Keratinocyte (primary cell): Measurements from ENCODE around the gene KMT2D. TPM values are rescaled to one million over a fixed set of nuclear protein-coding genes. Genes with fewer than 3 reads are reported as not detected.

Experiments
- DNase-seq: peaks from one replicate; pipeline ENCODE4 v3.0.0-alpha.2; 2011; ENCODE audit warnings: low read depth, missing footprints, low spot score
- FAIRE-seq: peaks from 2 replicates; lab custom pipeline; 2011; peaks lifted over from hg19 to GRCh38; lab: Jason Lieb, UNC
- H2AFZ ChIP-seq: 2 replicates; pipeline ENCODE4 v1.6.0; 2012; ENCODE audit warnings: low read length, control low read depth, inconsistent platforms; ENCODE audit not compliant: control insufficient read depth
- H3K27ac ChIP-seq: 2 replicates; pipeline ENCODE4 v1.5.1; 2011; ENCODE audit warnings: low read length; ENCODE audit not compliant: control insufficient read depth, insufficient read depth
- H3K27me3 ChIP-seq: 3 replicates; pipeline ENCODE4 v1.6.0; 2011; ENCODE audit warnings: low read length; ENCODE audit not compliant: control insufficient read depth, insufficient read depth; ENCODE audit errors: extremely low read depth
- H3K36me3 ChIP-seq, 2 experiments: 2 replicates in 1 of 2; 3 replicates in 1 of 2; pipeline ENCODE4 v1.5.1; 2011; ENCODE audit warnings: low read length in 2 of 2, mild to moderate bottlenecking in 1 of 2; ENCODE audit not compliant: control insufficient read depth in 2 of 2, insufficient read depth in 2 of 2; ENCODE audit errors: extremely low read depth in 1 of 2
- H3K4me1 ChIP-seq: 3 replicates; pipeline ENCODE4 v1.5.1; 2011; ENCODE audit warnings: low read length; ENCODE audit not compliant: control insufficient read depth, insufficient read depth; ENCODE audit errors: extremely low read depth
- H3K4me2 ChIP-seq: 3 replicates; pipeline ENCODE4 v1.6.0; 2011; ENCODE audit warnings: low read depth, low read length; ENCODE audit not compliant: control insufficient read depth, insufficient read depth; ENCODE audit errors: extremely low read depth
- H3K4me3 ChIP-seq, 3 experiments: fragments of 200-600 bp in 1 of 3; sonication (generic) in 1 of 3; 2 replicates in 2 of 3; 3 replicates in 1 of 3; pipeline ENCODE4 v1.5.1; 2011 to 2016; ENCODE audit warnings: low read length in 3 of 3, mild to moderate bottlenecking in 3 of 3, control low read depth in 2 of 3, inconsistent platforms in 1 of 3, low read depth in 1 of 3, mixed read lengths in 1 of 3, mixed run types in 1 of 3, moderate library complexity in 1 of 3; ENCODE audit not compliant: control insufficient read depth in 2 of 3, insufficient read depth in 2 of 3; ENCODE audit errors: extremely low read depth in 1 of 3
- H3K79me2 ChIP-seq: 2 replicates; pipeline ENCODE4 v1.6.0; 2012; ENCODE audit warnings: low read length; ENCODE audit not compliant: control insufficient read depth, insufficient read depth
- H3K9ac ChIP-seq: 3 replicates; pipeline ENCODE4 v1.6.0; 2011; ENCODE audit warnings: low read length; ENCODE audit not compliant: control insufficient read depth, insufficient read depth; ENCODE audit errors: extremely low read depth
- H3K9me1 ChIP-seq: 3 replicates; pipeline ENCODE4 v1.6.0; 2011; ENCODE audit warnings: low read length; ENCODE audit not compliant: control insufficient read depth, insufficient read depth; ENCODE audit errors: extremely low read depth
- H3K9me3 ChIP-seq: 2 replicates; pipeline ENCODE4 v1.5.1; 2012; ENCODE audit warnings: low read depth, low read length; ENCODE audit not compliant: control insufficient read depth
- H4K20me1 ChIP-seq: 3 replicates; pipeline ENCODE4 v1.6.0; 2011; ENCODE audit warnings: low read length; ENCODE audit not compliant: control insufficient read depth, insufficient read depth; ENCODE audit errors: extremely low read depth
- CTCF ChIP-seq, 3 experiments: IDR thresholded peaks in 1 of 3; conservative IDR thresholded peaks in 1 of 3; optimal IDR thresholded peaks in 1 of 3; 2 replicates in 2 of 3; 3 replicates in 1 of 3; pipeline versions ENCODE3 to v1.5.1; 2011; ENCODE audit warnings: low read length in 3 of 3, mild to moderate bottlenecking in 3 of 3, moderate library complexity in 2 of 3, control low read depth in 1 of 3, inconsistent platforms in 1 of 3; ENCODE audit not compliant: insufficient read depth in 2 of 3; ENCODE audit errors: extremely low read depth in 1 of 3
- EZH2 ChIP-seq: IDR thresholded peaks from one replicate; pipeline ENCODE4 v1.6.1; 2012; ENCODE audit warnings: inconsistent platforms, mild to moderate bottlenecking, low read length, moderate library complexity
- dilution Hi-C: fragments of 300-500 bp; cut with MboI; formaldehyde crosslinking; loops from one replicate; pipeline ENCODE4 v1.7.0; 2020; ENCODE audit warnings: low sequenced_read_pairs; ENCODE audit not compliant: extremely low pct_ligation_motif_present
- polyA plus RNA-seq, 5 experiments: library from polyadenylated mRNA; depleted of rRNA in 3 of 5; stranded (reverse) in 3 of 5; stranded (forward) in 1 of 5; unstranded in 1 of 5; fragments of >200 nt; gene quantifications; 1 replicate in 1 of 5; 2 replicates in 3 of 5; 3 replicates in 1 of 5; pipeline versions ENCODE4 v1.2.1 to v1.2.3, GENCODE V29; 2011 to 2012; ENCODE audit warnings: missing spikeins in 2 of 5, low read depth in 1 of 5, low replicate concordance in 1 of 5

Gene KMT2D
- polyA plus RNA-seq, 1 donor (not counting 4 experiments of a cell fraction or from before 2014, with no cell fraction given): 9.8 TPM

GRCh38 chr12:49023812-49024211 lies 36.8 kb downstream of the KMT2D start:
- Histone ChIP-seq H3K4me1 (no peaks in the 10 kb centered on the region), H4K20me1 (no peaks in the 10 kb centered on the region), H3K79me2 (no peaks in the 10 kb centered on the region), H3K4me3 (no peak overlapping the region), H2AFZ (no peak overlapping the region), H3K9me3 (no peaks in the 10 kb centered on the region), H3K4me2 (no peak overlapping the region), H3K27me3 (no peaks in the 10 kb centered on the region), H3K27ac (no peak overlapping the region), H3K36me3 (peaks cover 29 to 51% of the 10 kb centered on the region in 2 experiments), H3K9ac (no peak overlapping the region), H3K9me1 (no peaks in the 10 kb centered on the region)
- DNase-seq (no peak), FAIRE-seq (no peak)
- dilution Hi-C loops: no loop called here
- TF ChIP-seq EZH2 (no peak), CTCF (optimal IDR thresholded peaks at IDR 0.05 in 1 of 3, IDR thresholded peaks at IDR 0.05 in 1 of 3, conservative IDR thresholded peaks at IDR 0.05 in 1 of 3; ENCODE audit: extremely low read depth in 1 of 3, insufficient read depth in 2 of 3, low read length in 3 of 3) (no peak)

GRCh38 chr12:49022558-49023178 lies 37.9 kb downstream of the KMT2D start:
- H3K4me2 ChIP-seq: no peak overlapping the region
- DNase-seq (no peak), FAIRE-seq (no peak)
- H3K79me2 ChIP-seq: peaks cover 6% of the 10 kb centered on the region
- peaks cover 1% of the 10 kb centered on the region for H3K4me1 ChIP-seq
- no peaks in the 10 kb centered on the region for H3K9me3 ChIP-seq
- TF ChIP-seq EZH2: no peak
- no peak for TF ChIP-seq CTCF (optimal IDR thresholded peaks at IDR 0.05 in 1 of 3, IDR thresholded peaks at IDR 0.05 in 1 of 3, conservative IDR thresholded peaks at IDR 0.05 in 1 of 3; ENCODE audit: extremely low read depth in 1 of 3, insufficient read depth in 2 of 3, low read length in 3 of 3)
- H3K9me1 ChIP-seq: no peaks in the 10 kb centered on the region
- no peak overlapping the region for H3K27ac ChIP-seq
- dilution Hi-C loops: no loop called here
- no peaks in the 10 kb centered on the region for H3K27me3 ChIP-seq
- H3K4me3 ChIP-seq: no peak overlapping the region
- no peak overlapping the region for H2AFZ ChIP-seq
- no peak overlapping the region for H3K9ac ChIP-seq
- peaks cover 18 to 39% of the 10 kb centered on the region in 2 experiments for H3K36me3 ChIP-seq
- H4K20me1 ChIP-seq: no peaks in the 10 kb centered on the region
